ENCODE results near the gene CNPY1.

CNPY1 gene

DNA sequence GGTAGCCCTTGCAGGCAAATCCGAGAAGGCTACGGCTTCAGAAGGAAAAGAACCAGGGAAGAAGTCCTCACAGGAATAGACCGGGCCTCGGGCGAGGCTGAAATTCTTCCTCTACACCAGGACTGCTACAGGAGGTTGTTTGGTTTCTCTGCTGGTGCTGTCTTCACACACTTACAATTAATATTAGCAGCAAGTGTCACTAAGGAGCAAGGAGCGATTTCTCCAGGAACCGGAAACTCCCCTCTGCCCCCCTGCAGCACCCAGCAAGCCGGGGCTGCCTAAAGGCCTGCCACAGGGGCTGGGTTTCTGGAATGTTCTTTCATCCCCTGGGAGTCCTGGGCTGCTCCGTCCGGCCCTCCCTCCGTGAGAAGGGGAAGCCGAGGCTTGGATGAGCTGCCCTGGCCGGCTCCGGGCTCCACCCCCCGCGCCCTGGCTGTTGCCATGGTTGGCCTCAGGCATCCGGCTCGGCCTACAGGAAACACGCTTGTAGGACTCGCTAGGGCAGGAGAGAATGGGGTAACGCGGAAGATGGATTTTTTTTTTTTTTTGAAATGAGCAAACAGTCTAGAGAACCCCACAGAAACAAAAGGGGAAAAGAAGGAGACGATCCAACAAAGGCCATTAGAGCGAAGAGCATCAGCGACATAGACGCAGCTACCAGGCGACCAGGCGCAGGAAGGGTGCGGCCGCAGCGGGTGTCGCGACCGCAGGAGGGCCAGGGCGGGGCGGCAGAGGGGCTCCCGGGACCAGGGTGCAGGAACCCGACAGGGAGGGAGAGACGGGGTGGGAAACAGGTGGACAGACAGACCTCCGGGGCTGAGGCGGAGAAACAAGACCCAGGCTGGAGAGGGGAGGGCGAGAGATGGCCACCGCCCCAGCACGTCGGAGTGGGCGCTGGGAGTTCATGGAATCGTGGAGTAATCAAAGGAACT lies 55.4 kb downstream of the CNPY1 start:
- in situ Hi-C loops (cut with MboI; ENCODE audit: low sequenced_read_pairs): no loop called here

- in situ Hi-C loops (cut with MboI; ENCODE audit: low sequenced_read_pairs): no loop called here
These were observed 56.3 kb downstream of the CNPY1 start for GRCh38 chr7:155489862-155490696.

GRCh38 chr7:155489158-155489840 lies 57.1 kb downstream of the CNPY1 start:
- in situ Hi-C loops (cut with MboI; ENCODE audit: low sequenced_read_pairs): no loop called here

- in situ Hi-C loops (cut with MboI; ENCODE audit: low sequenced_read_pairs): no loop called here
These were observed 57.8 kb downstream of the CNPY1 start for GRCh38 chr7:155488483-155489127.

GRCh38 chr7:155487509-155488482 lies 58.6 kb downstream of the CNPY1 start:
- in situ Hi-C loops (cut with MboI; ENCODE audit: low sequenced_read_pairs): no loop called here

GRCh38 chr7:155486783-155487508 lies 59.4 kb downstream of the CNPY1 start:
- in situ Hi-C loops (cut with MboI; ENCODE audit: low sequenced_read_pairs): no loop called here

DNA sequence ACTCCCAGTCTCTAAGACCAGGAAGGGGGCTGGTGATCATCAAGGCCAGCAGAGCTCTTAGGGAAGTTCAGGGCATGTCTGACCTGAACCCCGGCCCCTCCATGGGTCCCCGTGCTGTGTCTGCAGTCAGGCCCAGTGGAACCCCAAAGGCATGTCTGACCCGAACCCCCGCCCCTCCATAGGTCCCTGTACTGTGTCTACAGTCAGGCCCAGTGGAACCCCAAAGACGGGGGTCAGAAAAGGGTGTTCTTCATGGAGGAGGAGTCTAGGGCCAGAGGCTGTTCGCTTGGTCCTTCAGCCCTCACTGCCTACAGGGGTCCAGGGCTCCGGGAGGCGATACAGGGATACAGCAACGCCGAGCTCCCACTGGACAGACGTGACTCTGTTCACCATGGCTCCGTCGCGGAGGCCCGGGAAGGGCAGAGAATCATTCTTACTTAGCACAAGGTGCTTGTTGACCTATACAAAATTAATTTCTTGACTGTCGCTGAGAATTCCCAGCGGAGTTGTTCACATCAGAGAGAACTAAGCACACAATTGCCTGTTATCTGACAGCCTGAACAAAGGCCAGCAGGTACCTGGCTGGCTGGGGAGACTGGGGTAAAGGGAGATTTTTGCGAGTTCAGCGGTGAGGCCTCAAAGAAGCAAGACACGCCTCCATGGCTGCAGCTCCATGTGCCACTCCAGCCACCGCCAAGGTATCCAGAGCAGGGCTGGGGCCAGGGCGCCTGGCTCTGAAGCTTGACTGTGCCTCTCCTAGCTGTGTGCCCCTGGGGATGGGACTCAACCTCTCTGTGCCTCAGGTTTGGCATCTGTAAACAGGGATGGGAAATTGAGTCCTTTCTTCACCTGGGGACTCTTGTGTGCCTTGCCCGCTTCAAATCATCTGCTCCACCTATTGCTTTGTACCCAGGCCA lies 61.6 kb downstream of the CNPY1 start:
- in situ Hi-C loops (cut with MboI; ENCODE audit: low sequenced_read_pairs): no loop called here

GRCh38 chr7:155483868-155484325 lies 62.5 kb downstream of the CNPY1 start:
- in situ Hi-C loops (cut with MboI; ENCODE audit: low sequenced_read_pairs): no loop called here

DNA sequence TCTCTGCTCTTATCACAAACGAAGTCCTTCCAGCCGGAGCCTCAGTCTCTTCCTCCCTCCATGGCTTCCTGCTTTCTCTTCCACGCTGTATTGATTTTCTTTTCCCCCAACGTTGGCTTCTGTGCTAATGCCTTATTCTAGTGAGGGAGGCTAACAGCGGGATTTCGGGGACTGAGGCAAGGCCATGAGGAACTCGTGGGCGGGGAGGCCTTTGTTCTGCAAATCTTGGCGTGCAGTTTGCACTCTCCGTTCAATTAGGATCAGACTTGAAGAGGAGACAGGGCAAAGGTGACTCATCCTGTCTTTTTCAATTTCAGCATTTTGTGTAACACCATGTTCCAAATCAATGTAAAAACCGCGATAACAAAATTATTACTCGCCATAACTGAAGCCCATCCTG lies 63.1 kb downstream of the CNPY1 start:
- in situ Hi-C loops (cut with MboI; ENCODE audit: low sequenced_read_pairs): no loop called here

GRCh38 chr7:155482511-155483183 lies 63.7 kb downstream of the CNPY1 start:
- in situ Hi-C loops (cut with MboI; ENCODE audit: low sequenced_read_pairs): no loop called here

DNA sequence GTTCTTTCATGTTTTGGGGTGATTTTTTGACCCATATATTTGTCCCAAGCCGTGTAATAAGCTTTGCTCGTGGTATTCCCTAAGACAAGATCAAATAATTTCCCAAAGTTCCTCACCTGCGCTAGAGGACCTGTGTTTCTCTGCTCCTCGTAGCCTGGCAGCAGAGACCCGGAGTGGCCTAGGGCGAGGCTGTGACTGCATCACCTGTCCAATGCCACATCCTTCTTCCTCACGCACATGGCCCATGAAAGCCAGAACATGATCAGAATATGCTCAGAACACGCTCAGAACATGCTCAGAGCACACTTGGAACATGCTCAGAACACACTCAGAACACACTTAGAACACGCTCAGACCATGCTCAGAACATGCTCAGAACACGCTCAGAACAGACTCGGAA lies 64.6 kb downstream of the CNPY1 start:
- in situ Hi-C loops (cut with MboI; ENCODE audit: low sequenced_read_pairs): no loop called here

DNA sequence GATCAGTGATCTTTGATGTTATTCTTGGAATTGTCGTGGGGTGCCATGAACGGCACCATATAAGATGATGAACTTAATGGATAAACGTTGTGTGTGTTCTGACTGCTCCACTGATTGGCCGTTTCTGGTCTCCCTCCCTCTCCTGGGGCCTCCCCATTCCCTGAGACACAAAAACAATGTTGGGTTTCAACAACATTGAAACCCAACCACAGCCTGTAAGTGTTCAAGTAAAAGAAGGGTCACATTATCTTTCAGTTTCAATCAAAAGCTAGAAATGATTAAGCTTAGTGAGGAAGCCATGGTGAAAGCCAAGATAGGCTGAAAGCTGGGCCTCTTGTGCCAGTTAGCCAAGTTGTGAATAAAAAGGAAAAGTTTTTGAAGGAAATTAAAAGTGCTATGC lies 68.9 kb downstream of the CNPY1 start:
- in situ Hi-C loops (cut with MboI; ENCODE audit: low sequenced_read_pairs): no loop called here

GRCh38 chr7:155471718-155472117 lies 74.6 kb downstream of the CNPY1 start:
- in situ Hi-C loops (cut with MboI; ENCODE audit: low sequenced_read_pairs): no loop called here

- in situ Hi-C loops (cut with MboI; ENCODE audit: low sequenced_read_pairs): no loop called here
These were observed 75.4 kb downstream of the CNPY1 start for GRCh38 chr7:155470686-155471638.

DNA sequence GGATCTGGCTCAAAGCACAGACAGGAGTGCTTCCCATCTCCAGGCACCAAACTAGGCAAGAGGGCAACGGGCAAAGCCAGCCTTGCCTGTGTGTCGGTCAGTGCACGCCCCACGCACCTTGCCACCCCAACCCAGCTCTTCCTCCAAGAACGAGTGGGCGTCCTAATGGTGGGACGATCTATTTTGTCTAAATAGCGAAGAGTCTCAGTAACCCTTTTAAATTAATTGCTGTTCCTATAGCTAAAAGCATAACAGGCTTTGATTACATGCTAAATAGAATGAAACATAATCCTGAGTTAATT lies 76.2 kb downstream of the CNPY1 start:
- in situ Hi-C loops (cut with MboI; ENCODE audit: low sequenced_read_pairs): no loop called here

Measured in HL-60/S4 (cell line).